GM12801 (cell line): Measurements from ENCODE around the gene ZNF652.

Experiments used
- TF ChIP-seq, protein P1 (sequence below): IDR thresholded peaks from one replicate; pipeline ENCODE4 v1.5.1; 2011; ENCODE audit warnings: control low read depth; ENCODE audit not compliant: insufficient read length; ENCODE audit errors: extremely low read depth

Gene ZNF652

DNA sequence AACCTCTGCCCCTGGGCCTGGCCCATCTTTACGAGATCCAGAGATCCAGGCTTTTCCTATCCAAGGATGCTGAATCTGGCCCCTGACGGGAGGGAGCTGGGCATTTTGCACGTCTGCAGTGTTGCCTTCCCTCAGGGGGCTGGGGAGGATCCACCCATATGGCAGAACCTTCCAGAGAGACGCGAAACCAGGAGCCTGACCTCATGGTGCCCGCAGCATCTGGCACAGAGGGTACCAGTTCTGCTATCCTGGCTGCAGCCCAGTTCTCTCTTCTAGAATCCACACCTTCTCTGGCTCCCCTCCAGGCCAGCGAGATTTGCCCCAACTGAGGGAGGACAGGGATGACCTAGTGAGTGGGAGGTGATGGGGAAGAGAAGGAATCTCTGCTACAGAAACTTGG lies 20.5 kb upstream of the ZNF652 start:
- TF ChIP-seq, protein P1, sequence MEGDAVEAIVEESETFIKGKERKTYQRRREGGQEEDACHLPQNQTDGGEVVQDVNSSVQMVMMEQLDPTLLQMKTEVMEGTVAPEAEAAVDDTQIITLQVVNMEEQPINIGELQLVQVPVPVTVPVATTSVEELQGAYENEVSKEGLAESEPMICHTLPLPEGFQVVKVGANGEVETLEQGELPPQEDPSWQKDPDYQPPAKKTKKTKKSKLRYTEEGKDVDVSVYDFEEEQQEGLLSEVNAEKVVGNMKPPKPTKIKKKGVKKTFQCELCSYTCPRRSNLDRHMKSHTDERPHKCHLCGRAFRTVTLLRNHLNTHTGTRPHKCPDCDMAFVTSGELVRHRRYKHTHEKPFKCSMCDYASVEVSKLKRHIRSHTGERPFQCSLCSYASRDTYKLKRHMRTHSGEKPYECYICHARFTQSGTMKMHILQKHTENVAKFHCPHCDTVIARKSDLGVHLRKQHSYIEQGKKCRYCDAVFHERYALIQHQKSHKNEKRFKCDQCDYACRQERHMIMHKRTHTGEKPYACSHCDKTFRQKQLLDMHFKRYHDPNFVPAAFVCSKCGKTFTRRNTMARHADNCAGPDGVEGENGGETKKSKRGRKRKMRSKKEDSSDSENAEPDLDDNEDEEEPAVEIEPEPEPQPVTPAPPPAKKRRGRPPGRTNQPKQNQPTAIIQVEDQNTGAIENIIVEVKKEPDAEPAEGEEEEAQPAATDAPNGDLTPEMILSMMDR: no peak

DNA sequence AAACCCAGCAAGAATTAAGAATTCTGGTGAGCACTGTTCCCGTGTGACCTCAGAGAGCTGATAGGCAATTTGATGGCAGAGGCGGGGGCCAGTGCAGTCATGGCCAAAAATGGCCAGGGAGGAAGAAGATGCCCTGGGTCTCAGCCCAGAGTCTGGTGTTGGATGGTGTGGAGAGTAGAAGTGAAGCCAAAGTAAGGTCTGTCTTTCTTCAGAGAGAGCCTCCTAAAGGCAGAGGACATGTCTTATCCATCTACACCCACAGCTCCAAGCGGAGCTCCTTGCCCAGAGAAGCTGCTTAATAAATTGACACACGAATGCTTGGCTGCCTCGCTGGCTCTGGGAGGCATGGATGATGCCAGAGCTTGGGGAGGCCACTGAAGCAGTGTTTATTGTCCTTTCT lies 19.7 kb upstream of the ZNF652 start:
- TF ChIP-seq, protein P1: no peak

DNA sequence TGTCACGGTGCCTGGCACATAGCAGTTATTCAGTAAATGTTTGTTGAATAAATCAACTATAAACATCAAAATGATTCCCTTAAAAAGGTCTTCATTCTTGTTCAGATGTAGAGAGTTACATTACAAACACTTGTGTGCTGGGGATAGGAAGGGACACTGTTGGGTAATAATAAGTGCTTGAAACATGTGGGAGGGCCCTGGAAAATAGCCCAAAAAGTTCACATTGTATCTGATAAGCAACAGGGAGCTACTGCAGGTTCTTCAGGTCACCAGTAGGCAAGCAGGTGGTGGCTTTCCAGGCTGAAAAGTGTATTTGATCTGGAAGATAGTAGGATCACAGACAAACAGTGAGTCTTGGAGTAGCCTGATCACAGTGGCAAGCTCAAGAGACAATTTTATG lies 19.0 kb upstream of the ZNF652 start:
- TF ChIP-seq, protein P1: no peak

DNA sequence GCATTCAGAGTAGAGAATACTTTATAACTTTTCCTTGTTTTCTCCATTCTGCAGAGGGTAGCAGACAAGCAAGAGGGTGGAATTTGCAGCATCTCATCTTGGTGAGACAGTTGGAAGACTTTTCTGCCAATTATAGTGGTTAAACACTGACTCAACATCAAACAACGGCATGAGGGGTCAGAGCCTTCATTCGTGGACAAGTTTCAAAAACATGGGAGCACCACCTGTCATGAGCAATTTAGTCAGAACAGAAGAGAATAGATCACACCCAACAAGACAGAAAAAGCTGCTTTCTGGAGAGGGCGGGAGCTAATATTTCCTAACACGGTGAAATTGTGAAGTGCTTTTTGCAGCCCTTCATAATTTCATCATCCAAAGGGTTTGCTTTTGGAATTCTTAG lies 17.9 kb upstream of the ZNF652 start:
- TF ChIP-seq, protein P1: no peak

DNA sequence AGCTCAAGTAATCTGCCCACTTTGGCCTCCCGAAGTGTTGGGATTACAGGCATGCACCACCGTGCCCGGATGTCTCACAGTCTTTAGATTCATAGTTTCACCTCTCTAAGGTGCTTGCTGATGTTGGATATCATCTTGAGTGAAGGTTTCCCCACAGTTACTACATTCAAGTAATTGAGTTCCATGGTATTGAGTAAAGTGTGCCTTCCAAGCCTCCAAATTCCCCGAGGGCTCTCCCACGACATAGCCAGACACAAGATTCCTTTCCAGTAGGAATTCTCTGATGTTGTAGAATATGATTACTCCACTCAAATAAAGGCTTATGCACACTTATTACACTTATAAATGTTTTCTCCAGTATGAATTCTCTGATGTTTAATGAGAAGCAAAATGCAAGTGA lies 16.3 kb upstream of the ZNF652 start:
- TF ChIP-seq, protein P1: no peak

DNA sequence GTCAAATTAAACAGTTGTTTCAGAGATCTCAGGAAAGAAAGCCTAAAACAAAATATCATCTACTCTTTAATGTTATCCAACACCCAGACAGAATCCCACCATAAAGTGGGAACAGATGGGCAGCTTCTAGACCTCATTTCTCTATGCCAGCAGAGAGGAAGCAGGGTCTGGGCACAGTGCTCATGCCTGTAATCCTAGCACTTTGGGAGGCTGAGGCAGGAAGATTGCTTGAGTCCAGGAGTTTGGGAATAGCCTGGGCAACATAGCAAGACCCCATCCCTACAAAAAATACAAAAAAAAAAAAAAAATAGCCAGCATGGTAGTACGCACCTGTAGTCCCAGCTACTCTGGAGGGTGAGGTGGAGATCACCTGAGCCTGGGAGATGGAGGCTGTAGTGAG lies 13.5 kb upstream of the ZNF652 start:
- TF ChIP-seq, protein P1: no peak

DNA sequence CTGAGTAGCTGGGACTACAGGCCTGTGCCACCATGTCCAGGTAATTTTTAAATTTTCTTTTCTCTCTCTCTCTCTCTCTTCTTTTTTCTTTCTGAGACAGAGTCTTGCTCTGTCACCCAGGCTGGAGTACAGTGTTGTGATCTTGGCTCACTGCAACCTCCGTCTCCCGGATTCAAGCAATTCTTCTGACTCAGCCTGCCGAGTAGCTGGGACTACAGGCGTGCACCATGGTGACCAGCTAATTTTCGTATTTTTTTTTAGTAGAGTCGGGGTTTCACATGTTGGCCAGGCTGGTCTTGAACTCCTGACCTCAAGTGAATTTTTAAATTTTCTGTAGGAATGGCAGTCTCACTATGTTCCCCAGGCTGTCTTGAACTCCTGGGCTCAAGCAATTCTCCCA lies 11.1 kb upstream of the ZNF652 start:
- TF ChIP-seq, protein P1: no peak

DNA sequence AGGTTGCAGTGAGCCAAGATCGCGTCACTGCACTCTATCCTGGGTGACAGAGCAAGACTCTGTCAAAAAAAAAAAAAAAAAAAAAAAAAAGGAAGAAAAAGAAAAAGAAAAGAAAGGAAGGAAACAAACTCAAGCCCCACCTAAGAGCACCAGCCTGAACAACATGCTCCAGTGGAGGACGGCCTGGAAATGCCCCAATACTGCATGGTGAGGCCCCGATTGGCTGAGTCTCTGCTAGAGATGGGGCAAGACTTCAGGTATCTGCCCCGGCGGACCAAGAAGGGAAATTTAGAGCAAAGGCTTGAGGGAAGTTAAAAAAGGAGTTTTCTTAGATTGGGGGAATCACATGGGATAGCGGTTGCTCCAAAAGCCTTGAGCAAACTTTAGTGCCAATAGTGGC lies 10.4 kb upstream of the ZNF652 start:
- TF ChIP-seq, protein P1: no peak
